ENCODE measurements around the gene ENOX1. TPM values are rescaled to one million over a fixed set of nuclear protein-coding genes. Genes with fewer than 3 reads are reported as not detected.

The ENOX1 gene
- total and polyA plus RNA-seq, 2 of the 8 experiments (the other 6 are each of a cell fraction or from before 2014, with no cell fraction given), result 0.23 to 0.37 TPM

GRCh38 chr13:43407023-43407581, 379.7 kb downstream of the ENOX1 start:
- H3K36me3 ChIP-seq (ENCODE audit: control insufficient read depth in 2 of 4, insufficient read depth in 4 of 4, low read length in 3 of 4), result no peaks in the 10 kb centered on the region; a peak in 1 of 8 replicates
- no peak overlapping the region for H3K4me2 ChIP-seq (ENCODE audit: insufficient read depth in 1 of 2, low read depth in 2 of 2, low read length in 2 of 2)
- WGBS, 2 experiments (ENCODE audit: extremely low coverage in 1 of 2, insufficient coverage in 1 of 2, insufficient read length in 1 of 2, insufficient replicate concordance in 2 of 2, low coverage in 1 of 2, low lambda C conversion rate in 2 of 2, missing lambda C conversion rate in 1 of 2), result 94% methylated on average over 5 of the region's 5 CpGs; no CpG with 5 or more reads in 1 of the 2 experiments
- no peak for TF ChIP-seq CEBPB (IDR thresholded peaks at IDR 0.05; ENCODE audit: low read depth, low read length)
- no peak for TF ChIP-seq SP2 (IDR thresholded peaks at IDR 0.05; ENCODE audit: low read length)
- TF ChIP-seq SUZ12 (IDR thresholded peaks at IDR 0.05; ENCODE audit: low read length), result no peak
- no peak for TF ChIP-seq TEAD4 (IDR thresholded peaks at IDR 0.05; ENCODE audit: low read depth, low read length)
- TF ChIP-seq EGR1 (IDR thresholded peaks at IDR 0.05; ENCODE audit: borderline replicate concordance, low read depth, low read length), result no peak
- no peak for TF ChIP-seq CHD1 (IDR thresholded peaks at IDR 0.05; ENCODE audit: low read depth, low read length)
- TF ChIP-seq BCL11A (IDR thresholded peaks at IDR 0.05; ENCODE audit: low read depth in 2 of 2, low read length in 2 of 2), result no peak
- no peak for TF ChIP-seq PHF8 (conservative IDR thresholded peaks at IDR 0.05; ENCODE audit: low read depth, low read length)
- no peak for TF ChIP-seq SRF (IDR thresholded peaks at IDR 0.05; ENCODE audit: low read depth, low read length)
- H2BK5ac ChIP-seq (ENCODE audit: low read depth, low read length), result no peak overlapping the region
- DNase-seq (ENCODE audit: low read depth in 1 of 2, low spot score in 2 of 2), result no peak
- no peaks in the 10 kb centered on the region for H3K9me3 ChIP-seq (ENCODE audit: insufficient read depth in 2 of 2, low read depth in 1 of 2, low read length in 1 of 2)
- H2BK120ac ChIP-seq (replicated peaks; ENCODE audit: low read depth, low read length), result no peak overlapping the region
- no peak overlapping the region for H2BK15ac ChIP-seq (ENCODE audit: low read length)
- H3K18ac ChIP-seq (ENCODE audit: extremely low read depth, low read length), result no peak overlapping the region
- no peak overlapping the region for H4K5ac ChIP-seq (ENCODE audit: insufficient read length, low read depth, low read length)
- no peak overlapping the region for H3K56ac ChIP-seq (replicated peaks; ENCODE audit: insufficient read length, low read depth, low read length)
- H3K27me3 ChIP-seq (replicated peaks in 1 of 4; ENCODE audit: control insufficient read depth in 3 of 4, extremely low read depth in 1 of 4, insufficient read depth in 3 of 4, low read length in 3 of 4), result no peaks in the 10 kb centered on the region
- no peak overlapping the region for H2BK12ac ChIP-seq (ENCODE audit: low read depth, low read length)
- no peak overlapping the region for H3K14ac ChIP-seq (ENCODE audit: insufficient read length)
- no peak overlapping the region for H2AFZ ChIP-seq (ENCODE audit: low read length)
- CTCF ChIA-PET (ENCODE audit: partially characterized antibody), result no interaction called here
- no peak overlapping the region for H2AK5ac ChIP-seq (ENCODE audit: low read depth, low read length)
- H3K79me1 ChIP-seq (ENCODE audit: low read depth, low read length), result no peaks in the 10 kb centered on the region
- no peak overlapping the region for H3K9ac ChIP-seq (replicated peaks in 1 of 4; ENCODE audit: extremely low read depth in 1 of 4, low read depth in 3 of 4, low read length in 3 of 4)
- peaks cover 2% of the 10 kb centered on the region; the same call in 1 of the 2 replicates for H3K23me2 ChIP-seq (ENCODE audit: low read depth, low read length)
- no peaks in the 10 kb centered on the region for H3K4me1 ChIP-seq (replicated peaks in 1 of 4; ENCODE audit: control insufficient read depth in 3 of 4, insufficient read depth in 4 of 4, low read length in 3 of 4)
- no peak overlapping the region for H3K27ac ChIP-seq (ENCODE audit: low read depth, low read length)
- H4K8ac ChIP-seq (ENCODE audit: extremely low read depth, insufficient read depth, low read length), result no peak overlapping the region
- H3K23ac ChIP-seq (ENCODE audit: insufficient read length), result no peak overlapping the region
- POLR2A ChIA-PET (ENCODE audit: partially characterized antibody), result no interaction called here
- no peaks in the 10 kb centered on the region for H3K79me2 ChIP-seq (ENCODE audit: control insufficient read depth in 1 of 2, insufficient read depth in 2 of 2, low read length in 2 of 2)
- H4K20me1 ChIP-seq (replicated peaks in 1 of 2; ENCODE audit: control insufficient read depth in 1 of 2, insufficient read depth in 2 of 2, low read length in 2 of 2), result no peaks in the 10 kb centered on the region
- H2BK20ac ChIP-seq (ENCODE audit: low read length), result no peak overlapping the region
- no peak for FAIRE-seq
- no peak overlapping the region for H4K91ac ChIP-seq (replicated peaks; ENCODE audit: insufficient read length, low read length)
- H3K4ac ChIP-seq (replicated peaks; ENCODE audit: insufficient read length, low read depth, low read length), result no peak overlapping the region
- H3K4me3 ChIP-seq (ENCODE audit: extremely low read depth in 1 of 4, insufficient read depth in 2 of 4, low read depth in 3 of 4, low read length in 4 of 4), result no peak overlapping the region

All from H1 (cell line).